ENCODE measurements around the gene ACAP3. TPM values are rescaled to one million over a fixed set of nuclear protein-coding genes. Genes with fewer than 3 reads are reported as not detected.
"Not testable (repeated sequence)": the region's sequence is repeated elsewhere in the genome, so short reads cannot be mapped to it uniquely, and the experiment has no call there.

Gene ACAP3
- total and polyA plus RNA-seq, 4 donors, result 2.7 to 24.8 (median 15.0) TPM

DNA sequence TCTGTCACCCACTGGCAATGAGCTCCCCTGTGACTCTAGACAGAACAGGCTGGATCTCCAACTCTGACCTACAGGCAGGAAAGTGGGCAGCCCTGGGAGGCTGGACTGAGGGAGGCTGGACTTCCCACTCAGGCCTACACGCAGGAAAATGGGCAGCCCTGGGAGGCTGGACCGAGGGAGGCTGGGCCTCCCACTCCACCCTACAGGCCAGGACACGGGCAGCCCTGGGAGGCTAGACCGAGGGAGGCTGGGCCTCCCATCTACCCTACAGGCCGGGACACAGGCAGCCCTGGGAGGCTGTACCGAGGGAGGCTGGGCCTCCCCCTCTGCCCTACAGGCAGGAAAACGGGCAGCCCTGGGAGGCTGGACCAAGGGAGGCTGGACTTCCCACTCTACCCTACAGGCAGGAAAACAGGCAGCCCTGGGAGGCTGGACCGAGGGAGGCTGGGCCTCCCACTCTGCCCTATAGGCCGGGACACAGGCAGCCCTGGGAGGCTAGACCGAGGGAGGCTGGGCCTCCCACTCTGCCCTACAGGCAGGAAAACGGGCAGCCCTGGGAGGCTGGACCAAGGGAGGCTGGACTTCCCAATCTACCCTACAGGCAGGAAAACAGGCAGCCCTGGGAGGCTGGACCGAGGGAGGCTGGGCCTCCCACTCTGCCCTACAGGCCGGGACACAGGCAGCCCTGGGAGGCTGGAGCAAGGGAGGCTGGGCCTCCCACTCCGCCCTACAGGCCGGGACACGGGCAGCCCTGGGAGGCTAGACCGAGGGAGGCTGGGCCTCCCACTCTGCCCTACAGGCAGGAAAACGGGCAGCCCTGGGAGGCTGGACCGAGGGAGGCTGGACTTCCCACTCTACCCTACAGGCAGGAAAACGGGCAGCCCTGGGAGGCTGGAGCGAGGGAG lies 59.5 kb downstream of the ACAP3 start:
- DNase-seq (ENCODE audit: low spot score); H3K27ac ChIP-seq (ENCODE audit: low read depth in 1 of 2, low read length in 2 of 2); H3K9me3 ChIP-seq (ENCODE audit: control insufficient read depth in 4 of 4, low read length in 3 of 4); H3K4me1 ChIP-seq (ENCODE audit: control insufficient read depth in 4 of 4, insufficient read depth in 4 of 4, low read length in 3 of 4); H3K9ac ChIP-seq (ENCODE audit: low read depth in 1 of 2, low read length in 2 of 2); H3K4me3 ChIP-seq (ENCODE audit: low read depth in 1 of 3, low read length in 3 of 3); H3K27me3 ChIP-seq (ENCODE audit: control insufficient read depth in 4 of 4, insufficient read depth in 4 of 4, low read length in 3 of 4); H3K36me3 ChIP-seq (ENCODE audit: control insufficient read depth in 4 of 4, insufficient read depth in 3 of 4, low read depth in 1 of 4, low read length in 3 of 4): not testable (repeated sequence)
- 93% methylated on average over 21 of the region's 21 CpGs for WGBS

DNA sequence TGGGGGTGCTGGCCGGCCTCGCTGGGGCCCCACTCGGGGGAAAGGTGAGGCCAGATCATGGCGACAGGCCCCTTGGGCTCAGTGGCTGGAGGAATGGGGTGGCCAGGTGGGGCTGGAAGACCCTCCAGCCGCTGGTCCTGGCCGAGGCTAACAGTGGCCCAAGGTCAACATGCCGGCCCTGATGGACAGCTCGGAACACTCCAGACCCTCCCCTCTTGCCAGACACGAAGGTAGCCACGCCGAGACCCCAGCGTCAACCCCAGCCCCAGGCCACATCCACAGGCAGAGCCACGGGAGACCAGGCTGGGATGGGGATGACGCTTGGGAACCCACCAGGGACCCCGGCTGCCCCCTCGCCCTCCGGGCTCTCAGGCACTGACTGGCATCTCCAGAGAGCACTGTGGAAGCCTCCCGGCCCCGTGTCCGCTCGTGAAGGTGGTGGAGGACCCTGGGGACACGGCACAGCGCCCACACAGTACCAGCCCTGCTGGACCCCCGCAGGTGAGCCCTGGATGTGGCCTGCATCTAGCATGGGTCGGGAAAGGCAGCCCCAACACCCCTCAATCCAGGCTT lies 60.3 kb downstream of the ACAP3 start:
- Histone ChIP-seq H3K36me3 (ENCODE audit: control insufficient read depth in 4 of 4, insufficient read depth in 3 of 4, low read depth in 1 of 4, low read length in 3 of 4) (peaks cover 0 to 1% (median 0%) of the 10 kb centered on the region in 4 donors), H3K4me3 (ENCODE audit: low read depth in 1 of 3, low read length in 3 of 3) (no peak overlapping the region), H3K27me3 (ENCODE audit: control insufficient read depth in 4 of 4, insufficient read depth in 4 of 4, low read length in 3 of 4) (no peaks in the 10 kb centered on the region), H3K9me3 (ENCODE audit: control insufficient read depth in 4 of 4, low read length in 3 of 4) (no peaks in the 10 kb centered on the region), H3K4me1 (ENCODE audit: control insufficient read depth in 4 of 4, insufficient read depth in 4 of 4, low read length in 3 of 4) (peaks cover 0 to 9% (median 3%) of the 10 kb centered on the region in 4 donors), H3K27ac (ENCODE audit: low read depth in 1 of 2, low read length in 2 of 2) (no peak overlapping the region), H3K9ac (ENCODE audit: low read depth in 1 of 2, low read length in 2 of 2) (no peak overlapping the region)
- DNase-seq (ENCODE audit: low spot score), result no peak
- TF ChIP-seq FOXA2 (IDR thresholded peaks at IDR 0.05) (no peak), FOXA1 (IDR thresholded peaks at IDR 0.05) (no peak), YY1 (IDR thresholded peaks at IDR 0.05) (no peak), TAF1 (conservative IDR thresholded peaks at IDR 0.05) (no peak), SP1 (IDR thresholded peaks at IDR 0.05) (no peak)
- TF ChIP-seq, protein P1, sequence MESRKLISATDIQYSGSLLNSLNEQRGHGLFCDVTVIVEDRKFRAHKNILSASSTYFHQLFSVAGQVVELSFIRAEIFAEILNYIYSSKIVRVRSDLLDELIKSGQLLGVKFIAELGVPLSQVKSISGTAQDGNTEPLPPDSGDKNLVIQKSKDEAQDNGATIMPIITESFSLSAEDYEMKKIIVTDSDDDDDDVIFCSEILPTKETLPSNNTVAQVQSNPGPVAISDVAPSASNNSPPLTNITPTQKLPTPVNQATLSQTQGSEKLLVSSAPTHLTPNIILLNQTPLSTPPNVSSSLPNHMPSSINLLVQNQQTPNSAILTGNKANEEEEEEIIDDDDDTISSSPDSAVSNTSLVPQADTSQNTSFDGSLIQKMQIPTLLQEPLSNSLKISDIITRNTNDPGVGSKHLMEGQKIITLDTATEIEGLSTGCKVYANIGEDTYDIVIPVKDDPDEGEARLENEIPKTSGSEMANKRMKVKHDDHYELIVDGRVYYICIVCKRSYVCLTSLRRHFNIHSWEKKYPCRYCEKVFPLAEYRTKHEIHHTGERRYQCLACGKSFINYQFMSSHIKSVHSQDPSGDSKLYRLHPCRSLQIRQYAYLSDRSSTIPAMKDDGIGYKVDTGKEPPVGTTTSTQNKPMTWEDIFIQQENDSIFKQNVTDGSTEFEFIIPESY (IDR thresholded peaks at IDR 0.05), result no peak
- TF ChIP-seq, protein P2, sequence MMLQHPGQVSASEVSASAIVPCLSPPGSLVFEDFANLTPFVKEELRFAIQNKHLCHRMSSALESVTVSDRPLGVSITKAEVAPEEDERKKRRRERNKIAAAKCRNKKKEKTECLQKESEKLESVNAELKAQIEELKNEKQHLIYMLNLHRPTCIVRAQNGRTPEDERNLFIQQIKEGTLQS (IDR thresholded peaks at IDR 0.05), result no peak
- 61% methylated on average over 25 of the region's 25 CpGs for WGBS

DNA sequence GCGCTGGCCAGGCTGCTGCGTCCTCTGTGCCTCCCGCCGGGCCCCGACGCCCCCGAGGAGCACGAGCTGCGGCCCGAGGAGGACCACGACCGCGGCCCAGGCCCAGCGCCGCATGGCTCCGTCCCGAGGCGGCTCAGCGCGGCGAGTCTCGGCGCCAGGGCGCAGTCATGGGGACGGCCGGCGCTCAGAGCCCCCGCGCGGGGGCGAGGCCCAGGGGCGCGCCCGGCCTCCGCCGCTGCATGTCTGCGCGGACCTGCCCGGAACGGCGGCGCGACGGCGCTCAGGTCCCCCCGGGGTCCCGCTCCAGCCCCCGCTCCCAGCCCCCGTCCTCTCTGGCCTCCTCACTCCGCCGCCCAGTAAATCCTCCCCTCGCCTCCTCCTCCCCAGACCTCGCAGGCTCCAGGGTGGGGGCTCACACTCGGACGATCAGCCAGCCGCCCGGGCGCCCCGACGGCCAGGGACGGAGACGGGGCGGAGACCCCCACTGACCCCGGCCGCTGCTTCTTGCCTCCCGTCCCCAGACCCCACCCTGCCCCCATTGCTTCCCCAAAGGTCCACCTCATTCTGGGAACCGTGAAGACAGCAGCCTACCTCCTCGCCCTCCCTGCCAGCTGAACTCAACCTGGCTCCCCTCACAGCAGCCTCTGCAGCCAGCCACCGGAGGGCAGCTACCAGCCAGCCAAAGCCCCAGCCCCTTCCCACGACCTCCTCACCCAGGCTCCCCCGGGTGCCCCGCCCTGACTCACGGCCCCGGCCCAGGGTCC lies 61.0 kb downstream of the ACAP3 start, which contains the start of gene C1QTNF12:
TSS of gene C1QTNF12 (minus strand) at position 146 of the 764 bp plus-strand sequence. CDS start at position 114, 32 bp downstream.
- no peak for DNase-seq (ENCODE audit: low spot score)
- no peaks in the 10 kb centered on the region for H3K27me3 ChIP-seq (ENCODE audit: control insufficient read depth in 4 of 4, insufficient read depth in 4 of 4, low read length in 3 of 4)
- H3K9ac ChIP-seq (ENCODE audit: low read depth in 1 of 2, low read length in 2 of 2), result no peak within 1 kb of the TSS

More for the DNA sequence above, 61.0 kb downstream of the ACAP3 start, which contains the start of gene C1QTNF12:
- no peak for TF ChIP-seq RAD21 (IDR thresholded peaks at IDR 0.05)
- TF ChIP-seq SP1 (IDR thresholded peaks at IDR 0.05), result no peak
- no peak for TF ChIP-seq TAF1 (conservative IDR thresholded peaks at IDR 0.05)
- TF ChIP-seq YY1 (IDR thresholded peaks at IDR 0.05), result no peak
- TF ChIP-seq, protein P3, sequence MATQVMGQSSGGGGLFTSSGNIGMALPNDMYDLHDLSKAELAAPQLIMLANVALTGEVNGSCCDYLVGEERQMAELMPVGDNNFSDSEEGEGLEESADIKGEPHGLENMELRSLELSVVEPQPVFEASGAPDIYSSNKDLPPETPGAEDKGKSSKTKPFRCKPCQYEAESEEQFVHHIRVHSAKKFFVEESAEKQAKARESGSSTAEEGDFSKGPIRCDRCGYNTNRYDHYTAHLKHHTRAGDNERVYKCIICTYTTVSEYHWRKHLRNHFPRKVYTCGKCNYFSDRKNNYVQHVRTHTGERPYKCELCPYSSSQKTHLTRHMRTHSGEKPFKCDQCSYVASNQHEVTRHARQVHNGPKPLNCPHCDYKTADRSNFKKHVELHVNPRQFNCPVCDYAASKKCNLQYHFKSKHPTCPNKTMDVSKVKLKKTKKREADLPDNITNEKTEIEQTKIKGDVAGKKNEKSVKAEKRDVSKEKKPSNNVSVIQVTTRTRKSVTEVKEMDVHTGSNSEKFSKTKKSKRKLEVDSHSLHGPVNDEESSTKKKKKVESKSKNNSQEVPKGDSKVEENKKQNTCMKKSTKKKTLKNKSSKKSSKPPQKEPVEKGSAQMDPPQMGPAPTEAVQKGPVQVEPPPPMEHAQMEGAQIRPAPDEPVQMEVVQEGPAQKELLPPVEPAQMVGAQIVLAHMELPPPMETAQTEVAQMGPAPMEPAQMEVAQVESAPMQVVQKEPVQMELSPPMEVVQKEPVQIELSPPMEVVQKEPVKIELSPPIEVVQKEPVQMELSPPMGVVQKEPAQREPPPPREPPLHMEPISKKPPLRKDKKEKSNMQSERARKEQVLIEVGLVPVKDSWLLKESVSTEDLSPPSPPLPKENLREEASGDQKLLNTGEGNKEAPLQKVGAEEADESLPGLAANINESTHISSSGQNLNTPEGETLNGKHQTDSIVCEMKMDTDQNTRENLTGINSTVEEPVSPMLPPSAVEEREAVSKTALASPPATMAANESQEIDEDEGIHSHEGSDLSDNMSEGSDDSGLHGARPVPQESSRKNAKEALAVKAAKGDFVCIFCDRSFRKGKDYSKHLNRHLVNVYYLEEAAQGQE (IDR thresholded peaks at IDR 0.05), result no peak
- TF ChIP-seq NR2F2 (IDR thresholded peaks at IDR 0.05), result no peak
- TF ChIP-seq, protein P4, sequence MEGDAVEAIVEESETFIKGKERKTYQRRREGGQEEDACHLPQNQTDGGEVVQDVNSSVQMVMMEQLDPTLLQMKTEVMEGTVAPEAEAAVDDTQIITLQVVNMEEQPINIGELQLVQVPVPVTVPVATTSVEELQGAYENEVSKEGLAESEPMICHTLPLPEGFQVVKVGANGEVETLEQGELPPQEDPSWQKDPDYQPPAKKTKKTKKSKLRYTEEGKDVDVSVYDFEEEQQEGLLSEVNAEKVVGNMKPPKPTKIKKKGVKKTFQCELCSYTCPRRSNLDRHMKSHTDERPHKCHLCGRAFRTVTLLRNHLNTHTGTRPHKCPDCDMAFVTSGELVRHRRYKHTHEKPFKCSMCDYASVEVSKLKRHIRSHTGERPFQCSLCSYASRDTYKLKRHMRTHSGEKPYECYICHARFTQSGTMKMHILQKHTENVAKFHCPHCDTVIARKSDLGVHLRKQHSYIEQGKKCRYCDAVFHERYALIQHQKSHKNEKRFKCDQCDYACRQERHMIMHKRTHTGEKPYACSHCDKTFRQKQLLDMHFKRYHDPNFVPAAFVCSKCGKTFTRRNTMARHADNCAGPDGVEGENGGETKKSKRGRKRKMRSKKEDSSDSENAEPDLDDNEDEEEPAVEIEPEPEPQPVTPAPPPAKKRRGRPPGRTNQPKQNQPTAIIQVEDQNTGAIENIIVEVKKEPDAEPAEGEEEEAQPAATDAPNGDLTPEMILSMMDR (IDR thresholded peaks at IDR 0.05; ENCODE audit: low read depth, low read length, missing input control), result no peak
- TF ChIP-seq, protein P5, sequence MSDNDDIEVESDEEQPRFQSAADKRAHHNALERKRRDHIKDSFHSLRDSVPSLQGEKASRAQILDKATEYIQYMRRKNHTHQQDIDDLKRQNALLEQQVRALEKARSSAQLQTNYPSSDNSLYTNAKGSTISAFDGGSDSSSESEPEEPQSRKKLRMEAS (IDR thresholded peaks at IDR 0.05), result no peak
- TF ChIP-seq RXRA (IDR thresholded peaks at IDR 0.05), result no peak
- H3K27ac ChIP-seq (ENCODE audit: low read depth in 1 of 2, low read length in 2 of 2), result no peak within 1 kb of the TSS
- no peak within 1 kb of the TSS for H3K4me3 ChIP-seq (ENCODE audit: low read depth in 1 of 3, low read length in 3 of 3)
- 13% methylated on average over 74 of the region's 74 CpGs for WGBS
- no peaks in the 10 kb centered on the region for H3K9me3 ChIP-seq (ENCODE audit: control insufficient read depth in 4 of 4, low read length in 3 of 4)
- peaks cover 0 to 9% (median 3%) of the 10 kb centered on the region in 4 donors for H3K4me1 ChIP-seq (ENCODE audit: control insufficient read depth in 4 of 4, insufficient read depth in 4 of 4, low read length in 3 of 4)
- H3K36me3 ChIP-seq (ENCODE audit: control insufficient read depth in 4 of 4, insufficient read depth in 3 of 4, low read depth in 1 of 4, low read length in 3 of 4), result no peaks in the 10 kb centered on the region

All from liver (tissue), 9 donors.